DOHH2 (cell line): ENCODE data around the gene FGFR3.

Source experiments
- EZH2phosphoT487 ChIP-seq: fragments of 200-600 bp; sonication (generic); IDR thresholded peaks from 2 replicates; pipeline ENCODE4 v1.6.1; 2017; ENCODE audit warnings: borderline replicate concordance, mild to moderate bottlenecking, antibody characterized with exemption, low read length, moderate library complexity, mixed read lengths
- TF ChIP-seq, protein P1 (sequence below): fragments of 200-600 bp; sonication (generic); IDR thresholded peaks from one replicate; pipeline ENCODE4 v1.5.1; 2014; ENCODE audit warnings: antibody characterized with exemption, mild to moderate bottlenecking, low read depth, low read length; ENCODE audit not compliant: poor library complexity, severe bottlenecking

DNA sequence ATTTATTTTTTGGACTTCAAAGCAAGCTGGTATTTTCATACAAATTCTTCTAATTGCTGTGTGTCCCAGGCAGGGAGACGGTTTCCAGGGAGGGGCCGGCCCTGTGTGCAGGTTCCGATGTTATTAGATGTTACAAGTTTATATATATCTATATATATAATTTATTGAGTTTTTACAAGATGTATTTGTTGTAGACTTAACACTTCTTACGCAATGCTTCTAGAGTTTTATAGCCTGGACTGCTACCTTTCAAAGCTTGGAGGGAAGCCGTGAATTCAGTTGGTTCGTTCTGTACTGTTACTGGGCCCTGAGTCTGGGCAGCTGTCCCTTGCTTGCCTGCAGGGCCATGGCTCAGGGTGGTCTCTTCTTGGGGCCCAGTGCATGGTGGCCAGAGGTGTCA, 15.3 kb downstream of the FGFR3 start:
- TF ChIP-seq, protein P1, sequence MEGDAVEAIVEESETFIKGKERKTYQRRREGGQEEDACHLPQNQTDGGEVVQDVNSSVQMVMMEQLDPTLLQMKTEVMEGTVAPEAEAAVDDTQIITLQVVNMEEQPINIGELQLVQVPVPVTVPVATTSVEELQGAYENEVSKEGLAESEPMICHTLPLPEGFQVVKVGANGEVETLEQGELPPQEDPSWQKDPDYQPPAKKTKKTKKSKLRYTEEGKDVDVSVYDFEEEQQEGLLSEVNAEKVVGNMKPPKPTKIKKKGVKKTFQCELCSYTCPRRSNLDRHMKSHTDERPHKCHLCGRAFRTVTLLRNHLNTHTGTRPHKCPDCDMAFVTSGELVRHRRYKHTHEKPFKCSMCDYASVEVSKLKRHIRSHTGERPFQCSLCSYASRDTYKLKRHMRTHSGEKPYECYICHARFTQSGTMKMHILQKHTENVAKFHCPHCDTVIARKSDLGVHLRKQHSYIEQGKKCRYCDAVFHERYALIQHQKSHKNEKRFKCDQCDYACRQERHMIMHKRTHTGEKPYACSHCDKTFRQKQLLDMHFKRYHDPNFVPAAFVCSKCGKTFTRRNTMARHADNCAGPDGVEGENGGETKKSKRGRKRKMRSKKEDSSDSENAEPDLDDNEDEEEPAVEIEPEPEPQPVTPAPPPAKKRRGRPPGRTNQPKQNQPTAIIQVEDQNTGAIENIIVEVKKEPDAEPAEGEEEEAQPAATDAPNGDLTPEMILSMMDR: no peak
- no peak for TF ChIP-seq EZH2phosphoT487
